Vagina (tissue), 2 donors: ENCODE measurements around the gene ART1. TPM values are rescaled to one million over a fixed set of nuclear protein-coding genes. Genes with fewer than 3 reads are reported as not detected.

Experiments used
- DNase-seq, 2 donors: peaks; one replicate each; pipeline ENCODE4 v3.0.0-alpha.2; 2017; ENCODE audit errors: extremely low spot score in 2 of 2
- H3K27ac ChIP-seq: fragments of 200-600 bp; sonication (generic); one replicate; pipeline ENCODE4 v1.5.1; 2019
- H3K27me3 ChIP-seq: fragments of 200-600 bp; sonication (generic); one replicate; pipeline ENCODE4 v1.5.1; 2019
- H3K36me3 ChIP-seq, 2 donors: fragments of 200-600 bp; sonication (generic); one replicate each; pipeline ENCODE4 v1.5.1; 2017 to 2019
- H3K4me1 ChIP-seq: fragments of 200-600 bp; sonication (generic); one replicate; pipeline ENCODE4 v1.5.1; 2019
- H3K4me3 ChIP-seq, 2 donors: fragments of 200-600 bp; sonication (generic); 1 replicate in 1 of 2; 2 replicates in 1 of 2; pipeline ENCODE4 v1.5.1; 2016 to 2019
- H3K9me3 ChIP-seq: fragments of 200-600 bp; sonication (generic); one replicate; pipeline ENCODE4 v1.5.1; 2019
- POLR2A ChIP-seq, 2 donors: fragments of 450-650 bp; IDR thresholded peaks; one replicate each; pipeline ENCODE4 v1.6.1; 2017; ENCODE audit warnings: antibody characterized with exemption in 2 of 2, mild to moderate bottlenecking in 2 of 2, moderate library complexity in 2 of 2
- POLR2AphosphoS5 ChIP-seq, 2 donors: sonication (generic); formaldehyde crosslinking; IDR thresholded peaks; one replicate each; pipeline ENCODE4 v1.9.0; 2017; ENCODE audit warnings: antibody characterized with exemption in 2 of 2, mild to moderate bottlenecking in 2 of 2, low read depth in 1 of 2; ENCODE audit not compliant: insufficient read depth in 1 of 2
- intact Hi-C: fragments of 100-400 bp; cut with DNase I; formaldehyde crosslinking; loops from one replicate; pipeline ENCODE4 v1.15.1; 2023
- total RNA-seq: library from RNA; depleted of rRNA; stranded (reverse); fragments of >200 nt; gene quantifications from one replicate; pipeline ENCODE4 v1.2.3, GENCODE V29; 2016
- TF ChIP-seq, protein P1 (sequence below), 3 experiments: fragments of 450-650 bp in 2 of 3; fragments of 200-600 bp in 1 of 3; sonication (generic) in 1 of 3; IDR thresholded peaks; one replicate each; pipeline ENCODE4 v1.5.1; 2017 to 2019; ENCODE audit warnings: antibody characterized with exemption in 3 of 3, mild to moderate bottlenecking in 2 of 3, moderate library complexity in 2 of 3

Gene ART1
- total RNA-seq, 1 donor from 2014 or later: not detected

GRCh38 chr11:3615998-3616397 lies 28.9 kb upstream of the ART1 start:
- Histone ChIP-seq H3K4me1 (no peaks in the 10 kb centered on the region), H3K4me3 (no peak overlapping the region), H3K9me3 (no peaks in the 10 kb centered on the region), H3K36me3 (no peaks in the 10 kb centered on the region), H3K27ac (no peak overlapping the region), H3K27me3 (no peaks in the 10 kb centered on the region)
- TF ChIP-seq POLR2A (IDR thresholded peaks at IDR 0.05) (no peak), POLR2AphosphoS5 (IDR thresholded peaks at IDR 0.05; ENCODE audit: insufficient read depth in 1 of 2, low read depth in 1 of 2) (no peak)
- TF ChIP-seq, protein P1, sequence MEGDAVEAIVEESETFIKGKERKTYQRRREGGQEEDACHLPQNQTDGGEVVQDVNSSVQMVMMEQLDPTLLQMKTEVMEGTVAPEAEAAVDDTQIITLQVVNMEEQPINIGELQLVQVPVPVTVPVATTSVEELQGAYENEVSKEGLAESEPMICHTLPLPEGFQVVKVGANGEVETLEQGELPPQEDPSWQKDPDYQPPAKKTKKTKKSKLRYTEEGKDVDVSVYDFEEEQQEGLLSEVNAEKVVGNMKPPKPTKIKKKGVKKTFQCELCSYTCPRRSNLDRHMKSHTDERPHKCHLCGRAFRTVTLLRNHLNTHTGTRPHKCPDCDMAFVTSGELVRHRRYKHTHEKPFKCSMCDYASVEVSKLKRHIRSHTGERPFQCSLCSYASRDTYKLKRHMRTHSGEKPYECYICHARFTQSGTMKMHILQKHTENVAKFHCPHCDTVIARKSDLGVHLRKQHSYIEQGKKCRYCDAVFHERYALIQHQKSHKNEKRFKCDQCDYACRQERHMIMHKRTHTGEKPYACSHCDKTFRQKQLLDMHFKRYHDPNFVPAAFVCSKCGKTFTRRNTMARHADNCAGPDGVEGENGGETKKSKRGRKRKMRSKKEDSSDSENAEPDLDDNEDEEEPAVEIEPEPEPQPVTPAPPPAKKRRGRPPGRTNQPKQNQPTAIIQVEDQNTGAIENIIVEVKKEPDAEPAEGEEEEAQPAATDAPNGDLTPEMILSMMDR (IDR thresholded peaks at IDR 0.05): no peak
- intact Hi-C loops: no loop called here
- DNase-seq: no peak

GRCh38 chr11:3616721-3617460 lies 28.0 kb upstream of the ART1 start:
- Histone ChIP-seq H3K9me3 (no peaks in the 10 kb centered on the region), H3K27me3 (no peaks in the 10 kb centered on the region), H3K36me3 (no peaks in the 10 kb centered on the region), H3K4me3 (no peak overlapping the region), H3K27ac (no peak overlapping the region), H3K4me1 (no peaks in the 10 kb centered on the region)
- TF ChIP-seq POLR2AphosphoS5 (IDR thresholded peaks at IDR 0.05; ENCODE audit: insufficient read depth in 1 of 2, low read depth in 1 of 2) (no peak), POLR2A (IDR thresholded peaks at IDR 0.05) (no peak)
- TF ChIP-seq, protein P1 (IDR thresholded peaks at IDR 0.05): no peak
- intact Hi-C loops: no loop called here
- no peak for DNase-seq

DNA sequence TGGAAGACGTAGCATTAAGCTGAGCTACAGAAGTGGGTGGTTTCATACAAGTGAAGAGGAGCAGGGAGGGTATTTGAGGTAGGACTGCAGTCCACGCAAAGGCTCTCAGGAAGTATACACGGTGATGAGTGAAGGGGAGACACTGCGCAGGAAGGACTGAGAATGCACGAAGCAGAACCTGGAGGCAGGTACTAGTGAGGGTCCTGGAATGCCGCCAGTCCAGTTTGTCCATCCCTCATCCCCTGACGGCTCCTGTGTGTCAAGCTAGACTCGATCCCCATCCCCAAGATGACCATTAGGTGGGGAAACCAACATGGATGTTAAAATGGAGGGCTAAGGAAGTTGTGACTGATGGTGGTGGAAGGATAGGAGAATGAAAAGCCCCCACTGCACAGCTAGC lies 26.9 kb upstream of the ART1 start:
- intact Hi-C loops: no loop called here
- no peak for TF ChIP-seq POLR2A (IDR thresholded peaks at IDR 0.05)
- no peak for TF ChIP-seq POLR2AphosphoS5 (IDR thresholded peaks at IDR 0.05; ENCODE audit: insufficient read depth in 1 of 2, low read depth in 1 of 2)
- TF ChIP-seq, protein P1 (IDR thresholded peaks at IDR 0.05): no peak
- DNase-seq: no peak
- no peak overlapping the region for H3K27ac ChIP-seq
- no peaks in the 10 kb centered on the region for H3K36me3 ChIP-seq
- H3K9me3 ChIP-seq: no peaks in the 10 kb centered on the region
- H3K4me1 ChIP-seq: no peaks in the 10 kb centered on the region
- H3K4me3 ChIP-seq: no peak overlapping the region
- no peaks in the 10 kb centered on the region for H3K27me3 ChIP-seq

GRCh38 chr11:3622521-3622920 lies 22.4 kb upstream of the ART1 start:
- no peaks in the 10 kb centered on the region for H3K36me3 ChIP-seq
- no peak overlapping the region for H3K4me3 ChIP-seq
- no peaks in the 10 kb centered on the region for H3K27me3 ChIP-seq
- H3K27ac ChIP-seq: no peak overlapping the region
- no peaks in the 10 kb centered on the region for H3K9me3 ChIP-seq
- no peak for TF ChIP-seq POLR2A (IDR thresholded peaks at IDR 0.05)
- TF ChIP-seq, protein P1 (IDR thresholded peaks at IDR 0.05): no peak
- TF ChIP-seq POLR2AphosphoS5 (IDR thresholded peaks at IDR 0.05; ENCODE audit: insufficient read depth in 1 of 2, low read depth in 1 of 2): no peak
- intact Hi-C loops: no loop called here
- no peak for DNase-seq
- H3K4me1 ChIP-seq: no peaks in the 10 kb centered on the region

GRCh38 chr11:3623121-3623520 lies 21.8 kb upstream of the ART1 start:
- no peaks in the 10 kb centered on the region for H3K27me3 ChIP-seq
- no peaks in the 10 kb centered on the region for H3K9me3 ChIP-seq
- no peak overlapping the region for H3K4me3 ChIP-seq
- intact Hi-C loops: no loop called here
- H3K27ac ChIP-seq: no peak overlapping the region
- no peak for DNase-seq
- no peaks in the 10 kb centered on the region for H3K36me3 ChIP-seq
- TF ChIP-seq POLR2A (IDR thresholded peaks at IDR 0.05) (no peak), POLR2AphosphoS5 (IDR thresholded peaks at IDR 0.05; ENCODE audit: insufficient read depth in 1 of 2, low read depth in 1 of 2) (no peak)
- TF ChIP-seq, protein P1 (IDR thresholded peaks at IDR 0.05): no peak
- H3K4me1 ChIP-seq: no peaks in the 10 kb centered on the region
